Gastrocnemius medialis (tissue), 4 donors: ENCODE measurements around the gene CYP4A22.
"Not testable (repeated sequence)": the region's sequence is repeated elsewhere in the genome, so short reads cannot be mapped to it uniquely, and the experiment has no call there.

Experiments
- POLR2A ChIP-seq, 2 donors: fragments of 450-650 bp; IDR thresholded peaks; one replicate each; pipeline ENCODE4 v1.6.1; 2017; ENCODE audit warnings: antibody characterized with exemption in 2 of 2, mild to moderate bottlenecking in 2 of 2, moderate library complexity in 2 of 2
- TF ChIP-seq, protein P1 (sequence below), 5 experiments: fragments of 450-650 bp in 3 of 5; fragments of 200-600 bp in 2 of 5; sonication (generic) in 2 of 5; IDR thresholded peaks in 4 of 5; conservative IDR thresholded peaks in 1 of 5; 1 replicate in 4 of 5; 2 replicates in 1 of 5; pipeline ENCODE4 v1.5.1; 2016 to 2019; ENCODE audit warnings: antibody characterized with exemption in 5 of 5, mild to moderate bottlenecking in 3 of 5, moderate library complexity in 3 of 5

GRCh38 chr1:47089356-47089755, 47.9 kb upstream of the CYP4A22 start:
- TF ChIP-seq, protein P1, sequence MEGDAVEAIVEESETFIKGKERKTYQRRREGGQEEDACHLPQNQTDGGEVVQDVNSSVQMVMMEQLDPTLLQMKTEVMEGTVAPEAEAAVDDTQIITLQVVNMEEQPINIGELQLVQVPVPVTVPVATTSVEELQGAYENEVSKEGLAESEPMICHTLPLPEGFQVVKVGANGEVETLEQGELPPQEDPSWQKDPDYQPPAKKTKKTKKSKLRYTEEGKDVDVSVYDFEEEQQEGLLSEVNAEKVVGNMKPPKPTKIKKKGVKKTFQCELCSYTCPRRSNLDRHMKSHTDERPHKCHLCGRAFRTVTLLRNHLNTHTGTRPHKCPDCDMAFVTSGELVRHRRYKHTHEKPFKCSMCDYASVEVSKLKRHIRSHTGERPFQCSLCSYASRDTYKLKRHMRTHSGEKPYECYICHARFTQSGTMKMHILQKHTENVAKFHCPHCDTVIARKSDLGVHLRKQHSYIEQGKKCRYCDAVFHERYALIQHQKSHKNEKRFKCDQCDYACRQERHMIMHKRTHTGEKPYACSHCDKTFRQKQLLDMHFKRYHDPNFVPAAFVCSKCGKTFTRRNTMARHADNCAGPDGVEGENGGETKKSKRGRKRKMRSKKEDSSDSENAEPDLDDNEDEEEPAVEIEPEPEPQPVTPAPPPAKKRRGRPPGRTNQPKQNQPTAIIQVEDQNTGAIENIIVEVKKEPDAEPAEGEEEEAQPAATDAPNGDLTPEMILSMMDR (IDR thresholded peaks at IDR 0.05 in 4 of 5, conservative IDR thresholded peaks at IDR 0.05 in 1 of 5): peak in 4 of 5 experiments; percentile 27 to 57 (median 50)
- TF ChIP-seq POLR2A (IDR thresholded peaks at IDR 0.05): not testable (repeated sequence)
